Neural progenitor cell (in vitro differentiated cells): ENCODE data around the gene SLC41A1. TPM values are rescaled to one million over a fixed set of nuclear protein-coding genes. Genes with fewer than 3 reads are reported as not detected.

Experiments used
- DNase-seq: peaks from one replicate; pipeline ENCODE4 v3.0.0-alpha.2; 2016; ENCODE audit warnings: low spot score
- H2AFZ ChIP-seq: fragments of 200-600 bp; sonication (generic); replicated peaks from 2 replicates; pipeline ENCODE4 v1.6.1; 2016; ENCODE audit warnings: antibody characterized with exemption
- H3F3A ChIP-seq: fragments of 200-600 bp; sonication (generic); 2 replicates; pipeline ENCODE4 v1.6.1; 2016; ENCODE audit warnings: antibody characterized with exemption, low read depth
- H3K27ac ChIP-seq: fragments of 200-600 bp; sonication (generic); 2 replicates; pipeline ENCODE4 v1.5.1; 2016; ENCODE audit warnings: mild to moderate bottlenecking
- H3K27me3 ChIP-seq: fragments of 200-600 bp; sonication (generic); 2 replicates; pipeline ENCODE4 v1.6.1; 2016; ENCODE audit warnings: mild to moderate bottlenecking, moderate library complexity
- H3K36me3 ChIP-seq: fragments of 200-600 bp; sonication (generic); 2 replicates; pipeline ENCODE4 v1.5.1; 2016
- H3K4me1 ChIP-seq: fragments of 200-600 bp; sonication (generic); 2 replicates; pipeline ENCODE4 v1.6.1; 2016; ENCODE audit warnings: mixed run types
- H3K4me2 ChIP-seq: fragments of 200-600 bp; sonication (generic); 2 replicates; pipeline ENCODE4 v1.6.1; 2016
- H3K4me3 ChIP-seq: fragments of 200-600 bp; sonication (generic); 2 replicates; pipeline ENCODE4 v1.5.1; 2016
- H3K79me2 ChIP-seq: fragments of 200-600 bp; sonication (generic); 2 replicates; pipeline ENCODE4 v1.6.1; 2016; ENCODE audit warnings: low read depth
- H3K9ac ChIP-seq: fragments of 200-600 bp; sonication (generic); 2 replicates; pipeline ENCODE4 v1.6.1; 2016
- H3K9me3 ChIP-seq: fragments of 200-600 bp; sonication (generic); 2 replicates; pipeline ENCODE4 v1.5.1; 2016; ENCODE audit warnings: low read depth
- H4K20me1 ChIP-seq: fragments of 200-600 bp; sonication (generic); 2 replicates; pipeline ENCODE4 v1.6.1; 2016; ENCODE audit warnings: low read depth
- H3K27ac Mint-ChIP-seq: 3 replicates; pipeline ENCODE4 v1.8.0; 2021; ENCODE audit warnings: mixed read lengths
- H3K27me3 Mint-ChIP-seq: 2 replicates; pipeline ENCODE4 v1.8.0; 2022; ENCODE audit warnings: low read depth, mild to moderate bottlenecking, inconsistent platforms, moderate library complexity, mixed read lengths; ENCODE audit not compliant: insufficient read depth
- H3K36me3 Mint-ChIP-seq: 3 replicates; pipeline ENCODE4 v1.8.0; 2021; ENCODE audit warnings: mixed read lengths
- H3K4me1 Mint-ChIP-seq: 3 replicates; pipeline ENCODE4 v1.8.0; 2021; ENCODE audit warnings: mixed read lengths
- H3K4me3 Mint-ChIP-seq: 3 replicates; pipeline ENCODE4 v1.8.0; 2021; ENCODE audit warnings: mild to moderate bottlenecking, moderate library complexity, mixed read lengths
- H3K9me3 Mint-ChIP-seq: 3 replicates; pipeline ENCODE4 v1.8.0; 2020; ENCODE audit warnings: mixed read lengths
- CTCF ChIP-seq: fragments of 200-600 bp; sonication (generic); IDR thresholded peaks from 2 replicates; pipeline ENCODE4 v1.5.1; 2017; ENCODE audit warnings: antibody characterized with exemption, mild to moderate bottlenecking
- EZH2 ChIP-seq: fragments of 200-600 bp; sonication (generic); IDR thresholded peaks from 2 replicates; pipeline ENCODE4 v1.6.1; 2017; ENCODE audit warnings: antibody characterized with exemption, mild to moderate bottlenecking, moderate library complexity
- EZH2phosphoT487 ChIP-seq: fragments of 200-600 bp; sonication (generic); IDR thresholded peaks from 2 replicates; pipeline ENCODE4 v1.6.1; 2017; ENCODE audit warnings: antibody characterized with exemption
- total RNA-seq: library from RNA; depleted of rRNA; stranded (reverse); fragments of >200 nt; gene quantifications from 2 replicates; pipeline ENCODE4 v1.2.3, GENCODE V29; 2015; ENCODE audit warnings: low replicate concordance

The SLC41A1 gene
- total RNA-seq, 1 donor from 2014 or later: 10.4 TPM

GRCh38 chr1:205809469-205809868 lies 3.5 kb downstream of the SLC41A1 start:
- Mint-ChIP-seq H3K4me1 (peaks cover 33% of the 10 kb centered on the region), H3K27ac (no peak overlapping the region), H3K4me3 (peak overlapping the region; percentile 7), H3K9me3 (no peaks in the 10 kb centered on the region), H3K27me3 (peaks cover 2% of the 10 kb centered on the region), H3K36me3 (peaks cover 28% of the 10 kb centered on the region)
- Histone ChIP-seq H2AFZ (no peak overlapping the region), H3K4me1 (peaks cover 24% of the 10 kb centered on the region), H3K27me3 (peaks cover 7% of the 10 kb centered on the region), H3K36me3 (no peaks in the 10 kb centered on the region), H3F3A (peaks cover 9% of the 10 kb centered on the region), H4K20me1 (peaks cover 11% of the 10 kb centered on the region), H3K4me3 (no peak overlapping the region), H3K27ac (no peak overlapping the region), H3K9ac (no peak overlapping the region), H3K4me2 (peak overlapping the region; percentile 11), H3K9me3 (no peaks in the 10 kb centered on the region), H3K79me2 (peaks cover 21% of the 10 kb centered on the region)
- no peak for DNase-seq
- no peak for TF ChIP-seq EZH2phosphoT487
- no peak for TF ChIP-seq EZH2
- TF ChIP-seq CTCF: no peak

- Mint-ChIP-seq H3K36me3 (peaks cover 25% of the 10 kb centered on the region), H3K27ac (no peak overlapping the region), H3K4me3 (no peak overlapping the region), H3K4me1 (peaks cover 6% of the 10 kb centered on the region), H3K27me3 (peaks cover 2% of the 10 kb centered on the region), H3K9me3 (no peaks in the 10 kb centered on the region)
- no peaks in the 10 kb centered on the region for H3K27me3 ChIP-seq
- no peaks in the 10 kb centered on the region for H3K36me3 ChIP-seq
- no peak overlapping the region for H3K9ac ChIP-seq
- TF ChIP-seq CTCF (no peak), EZH2phosphoT487 (no peak), EZH2 (no peak)
- no peaks in the 10 kb centered on the region for H3F3A ChIP-seq
- DNase-seq: no peak
- H2AFZ ChIP-seq: no peak overlapping the region
- no peak overlapping the region for H3K4me2 ChIP-seq
- H3K4me3 ChIP-seq: no peak overlapping the region
- H3K9me3 ChIP-seq: no peaks in the 10 kb centered on the region
- peaks cover 18% of the 10 kb centered on the region for H3K4me1 ChIP-seq
- H3K79me2 ChIP-seq: peaks cover 4% of the 10 kb centered on the region
- peaks cover 4% of the 10 kb centered on the region for H4K20me1 ChIP-seq
- no peak overlapping the region for H3K27ac ChIP-seq
Observed at GRCh38 chr1:205805082-205805711, 7.8 kb downstream of the SLC41A1 start.

- TF ChIP-seq EZH2phosphoT487: no peak
- no peak for TF ChIP-seq CTCF
- no peak for TF ChIP-seq EZH2
- Histone ChIP-seq H3F3A (no peaks in the 10 kb centered on the region), H3K4me1 (peaks cover 18% of the 10 kb centered on the region), H3K9me3 (no peaks in the 10 kb centered on the region), H3K27ac (no peak overlapping the region), H3K9ac (no peak overlapping the region), H3K79me2 (peaks cover 4% of the 10 kb centered on the region), H4K20me1 (peaks cover 4% of the 10 kb centered on the region), H3K36me3 (no peaks in the 10 kb centered on the region), H2AFZ (no peak overlapping the region), H3K4me3 (no peak overlapping the region), H3K27me3 (no peaks in the 10 kb centered on the region), H3K4me2 (no peak overlapping the region)
- Mint-ChIP-seq H3K36me3 (peaks cover 25% of the 10 kb centered on the region), H3K4me3 (no peak overlapping the region), H3K9me3 (no peaks in the 10 kb centered on the region), H3K27ac (peak overlapping the region; percentile 52), H3K27me3 (peaks cover 2% of the 10 kb centered on the region), H3K4me1 (peaks cover 7% of the 10 kb centered on the region)
- no peak for DNase-seq
Observed at GRCh38 chr1:205804605-205805004, 8.4 kb downstream of the SLC41A1 start.
